ENCODE results near the gene WNT8A. TPM values are rescaled to one million over a fixed set of nuclear protein-coding genes. Genes with fewer than 3 reads are reported as not detected.
"Not testable (repeated sequence)": the region's sequence is repeated elsewhere in the genome, so short reads cannot be mapped to it uniquely, and the experiment has no call there.

Gene WNT8A
- total RNA-seq, 4 donors from 2014 or later: not detected

DNA sequence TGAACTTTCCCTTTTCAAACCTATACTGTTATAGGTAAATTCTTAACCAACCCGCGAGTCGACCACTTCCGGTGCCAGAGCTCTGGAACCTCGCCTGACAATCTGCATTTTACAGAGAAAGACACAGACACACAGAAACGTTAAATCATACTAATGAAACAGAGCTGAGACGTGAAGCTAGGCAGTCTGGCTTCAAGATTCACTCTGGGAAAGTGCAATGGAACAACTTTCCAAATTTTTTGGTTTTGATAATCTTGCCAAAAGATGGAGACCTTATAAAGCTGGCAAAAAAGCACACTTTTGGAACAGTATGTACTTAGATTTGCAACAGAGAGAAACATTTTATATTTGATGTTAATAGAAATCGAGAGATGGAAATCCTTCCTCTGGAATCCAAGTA, 15.9 kb upstream of the WNT8A start:
- DNase-seq (ENCODE audit: low spot score) (no peak), ATAC-seq (ENCODE audit: low FRiP score) (no peak)
- TF ChIP-seq, protein P1, sequence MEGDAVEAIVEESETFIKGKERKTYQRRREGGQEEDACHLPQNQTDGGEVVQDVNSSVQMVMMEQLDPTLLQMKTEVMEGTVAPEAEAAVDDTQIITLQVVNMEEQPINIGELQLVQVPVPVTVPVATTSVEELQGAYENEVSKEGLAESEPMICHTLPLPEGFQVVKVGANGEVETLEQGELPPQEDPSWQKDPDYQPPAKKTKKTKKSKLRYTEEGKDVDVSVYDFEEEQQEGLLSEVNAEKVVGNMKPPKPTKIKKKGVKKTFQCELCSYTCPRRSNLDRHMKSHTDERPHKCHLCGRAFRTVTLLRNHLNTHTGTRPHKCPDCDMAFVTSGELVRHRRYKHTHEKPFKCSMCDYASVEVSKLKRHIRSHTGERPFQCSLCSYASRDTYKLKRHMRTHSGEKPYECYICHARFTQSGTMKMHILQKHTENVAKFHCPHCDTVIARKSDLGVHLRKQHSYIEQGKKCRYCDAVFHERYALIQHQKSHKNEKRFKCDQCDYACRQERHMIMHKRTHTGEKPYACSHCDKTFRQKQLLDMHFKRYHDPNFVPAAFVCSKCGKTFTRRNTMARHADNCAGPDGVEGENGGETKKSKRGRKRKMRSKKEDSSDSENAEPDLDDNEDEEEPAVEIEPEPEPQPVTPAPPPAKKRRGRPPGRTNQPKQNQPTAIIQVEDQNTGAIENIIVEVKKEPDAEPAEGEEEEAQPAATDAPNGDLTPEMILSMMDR (IDR thresholded peaks at IDR 0.05): no peak

DNA sequence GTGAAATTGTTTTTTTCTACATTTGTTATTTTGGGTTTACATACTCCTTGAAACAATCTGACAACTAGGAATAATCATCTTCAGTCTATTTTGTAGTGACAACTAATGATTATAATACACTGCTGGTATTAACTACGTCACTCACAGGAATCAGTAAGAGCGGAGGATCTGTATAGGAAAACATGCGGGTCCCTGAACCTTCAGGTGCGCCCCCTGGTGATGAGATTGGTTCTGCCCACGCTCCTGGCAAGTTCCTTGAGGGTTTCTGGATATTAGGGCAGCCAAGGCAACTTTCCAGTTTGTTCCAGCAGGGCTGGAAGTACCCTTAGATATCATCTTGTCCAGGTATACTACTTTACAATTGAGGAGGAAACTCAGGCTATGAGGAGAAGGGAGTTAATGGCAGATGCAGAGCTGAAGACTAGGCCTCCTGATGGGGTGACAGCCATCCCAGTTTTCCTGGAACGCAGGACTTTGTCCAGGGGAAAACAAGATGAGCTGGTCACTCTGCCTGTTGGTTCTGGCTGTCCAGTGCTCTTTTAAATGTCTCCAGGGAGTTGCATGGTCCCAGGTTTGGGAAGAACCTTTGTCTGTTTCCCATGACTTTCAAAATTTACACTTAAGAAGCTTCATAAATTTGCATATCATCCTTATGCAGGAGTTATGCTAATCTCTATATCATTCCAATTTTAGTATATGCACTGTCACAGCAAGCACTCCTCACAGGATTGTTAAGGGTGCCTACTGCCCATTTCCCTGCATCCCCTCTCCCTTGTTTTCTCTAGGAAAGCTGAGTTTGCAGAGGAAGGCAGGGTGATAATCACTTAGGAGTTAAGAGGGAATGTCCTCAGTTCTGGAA, 14.9 kb upstream of the WNT8A start:
- TF ChIP-seq, protein P1 (IDR thresholded peaks at IDR 0.05): peak in 1 of 3 donors; percentile 36
- ATAC-seq (ENCODE audit: low FRiP score) (peak; percentile 89), DNase-seq (ENCODE audit: low spot score) (peak; percentile 57)

DNA sequence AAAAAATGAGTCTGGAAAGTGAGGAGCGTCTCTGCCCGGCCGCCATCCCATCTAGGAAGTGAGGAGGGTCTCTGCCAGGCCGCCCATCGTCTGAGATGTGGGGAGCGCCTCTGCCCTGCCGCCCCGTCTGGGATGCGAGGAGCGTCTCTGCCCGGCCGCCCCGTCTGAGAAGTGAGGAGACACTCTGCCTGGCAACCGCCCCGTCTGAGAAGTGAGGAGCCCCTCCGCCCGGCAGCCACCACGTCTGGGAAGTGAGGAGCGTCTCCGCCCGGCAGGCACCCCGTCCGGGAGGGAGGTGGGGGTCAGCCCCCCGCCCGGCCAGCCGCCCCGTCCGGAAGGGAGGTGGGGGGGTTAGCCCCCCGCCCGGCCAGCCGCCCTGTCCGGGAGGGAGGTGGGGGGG, 13.8 kb upstream of the WNT8A start:
- not testable (repeated sequence) for DNase-seq (ENCODE audit: low spot score)

DNA sequence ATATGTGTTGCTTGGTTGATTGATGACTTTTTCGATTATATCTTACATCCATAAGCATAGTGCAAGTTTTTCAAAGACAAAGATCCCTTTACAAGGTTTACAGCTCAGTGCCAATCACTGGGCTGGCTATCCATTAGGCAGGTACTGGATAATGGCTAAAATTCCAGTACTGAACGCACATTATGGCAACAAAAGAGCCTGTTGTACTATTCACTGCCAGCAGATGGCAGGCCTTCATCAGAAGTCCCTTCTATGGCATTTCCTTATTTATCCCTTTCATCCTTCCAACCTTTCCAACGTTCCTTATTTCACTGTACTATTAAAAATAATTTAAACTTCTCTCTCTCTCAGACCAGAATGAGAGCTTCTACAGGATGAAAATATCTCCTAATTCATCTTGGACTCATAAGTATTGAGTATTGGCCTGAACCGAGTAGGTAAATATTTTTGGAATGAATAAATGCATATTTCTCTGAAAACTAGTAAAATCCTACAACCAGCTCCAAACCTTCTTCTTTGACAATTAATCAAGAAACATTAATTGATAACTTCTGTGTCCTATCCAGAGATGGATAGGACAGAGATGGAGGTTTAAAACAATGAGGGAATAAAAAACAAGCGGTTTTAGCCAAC, 6.7 kb upstream of the WNT8A start:
- DNase-seq (ENCODE audit: low spot score) (peak; percentile 66), ATAC-seq (ENCODE audit: low FRiP score) (peak; percentile 80)
- TF ChIP-seq, protein P1 (IDR thresholded peaks at IDR 0.05): peak in 2 of 3 donors; percentile 42 to 46

More for the DNA sequence above, 13.8 kb upstream of the WNT8A start:
- ATAC-seq (ENCODE audit: low FRiP score): not testable (repeated sequence)

DNA sequence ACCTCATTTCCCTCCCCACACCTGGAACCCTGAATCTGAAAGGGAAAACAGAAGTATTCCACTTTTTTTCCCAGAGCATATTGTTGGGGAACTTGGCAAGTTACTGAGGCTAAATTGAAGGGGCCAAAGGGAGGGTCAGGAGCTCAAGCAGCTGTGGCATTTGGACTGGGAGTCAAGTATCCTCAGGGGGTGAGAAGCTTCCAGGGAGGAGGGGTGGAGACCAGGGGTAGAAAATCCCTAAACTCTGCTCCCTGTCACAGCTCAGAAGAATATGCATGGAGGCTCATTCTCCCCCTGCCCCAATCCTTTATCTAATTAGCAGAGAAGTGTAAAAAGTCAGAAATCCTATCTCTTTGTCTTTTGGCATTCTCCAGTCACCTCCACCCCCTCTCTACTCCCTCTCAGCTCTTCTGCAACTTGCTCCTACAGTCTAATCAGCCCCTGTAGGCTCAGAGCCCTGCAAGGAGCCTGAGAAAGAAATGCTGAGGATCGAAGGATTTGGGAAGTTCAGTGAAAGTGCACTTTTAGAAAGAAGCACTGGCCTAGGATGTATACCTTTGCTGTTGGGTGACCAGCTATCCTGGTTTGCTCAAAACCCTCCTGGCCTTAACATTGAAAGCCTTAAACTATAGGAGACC, 5.7 kb upstream of the WNT8A start:
- no peak for ATAC-seq (ENCODE audit: low FRiP score)
- no peak for DNase-seq (ENCODE audit: low spot score)
- TF ChIP-seq, protein P1 (IDR thresholded peaks at IDR 0.05): no peak

DNA sequence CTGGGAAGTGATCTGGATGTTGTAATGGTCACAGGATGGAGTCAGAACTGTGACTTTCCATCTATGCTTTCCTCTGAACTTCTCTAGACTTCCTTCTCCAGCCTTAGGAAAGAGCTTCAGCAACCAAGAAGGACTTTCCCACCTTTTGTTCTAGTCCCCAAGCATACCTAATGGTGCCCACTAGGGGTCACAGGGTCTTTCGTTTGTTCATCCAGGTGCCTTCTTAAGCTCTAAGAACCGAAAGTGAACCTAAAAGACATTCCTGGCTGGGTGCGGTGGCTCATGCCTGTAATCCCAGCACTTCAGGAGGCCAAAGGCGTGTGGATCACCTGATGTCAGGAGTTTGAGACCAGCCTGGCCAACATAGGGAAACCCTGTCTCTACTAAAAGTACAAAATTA, 1.8 kb upstream of the WNT8A start:
- no peak for DNase-seq (ENCODE audit: low spot score)
- ATAC-seq (ENCODE audit: low FRiP score): no peak
- TF ChIP-seq, protein P1 (IDR thresholded peaks at IDR 0.05): no peak

DNA sequence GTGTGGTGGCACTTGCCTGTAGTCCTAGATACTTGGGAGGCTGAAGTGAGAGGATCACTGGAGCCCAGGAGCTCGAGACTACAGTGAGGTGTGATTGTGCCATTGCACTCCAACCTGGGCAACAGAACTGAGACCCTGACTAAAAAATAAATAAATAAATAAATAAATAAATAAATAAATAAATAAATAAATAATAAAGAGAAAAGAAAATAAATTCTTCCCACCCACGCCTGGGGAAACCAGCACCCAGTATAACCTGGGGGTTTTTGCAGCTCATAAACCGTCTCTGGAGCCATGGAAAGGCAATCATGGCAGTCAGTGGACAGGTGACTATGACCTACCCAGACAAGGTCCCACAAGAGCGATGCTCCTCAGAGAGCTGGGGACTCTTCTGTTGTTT, 7.9 kb downstream of the WNT8A start:
- TF ChIP-seq, protein P1 (IDR thresholded peaks at IDR 0.05): no peak
- ATAC-seq (ENCODE audit: low FRiP score) (no peak), DNase-seq (ENCODE audit: low spot score) (no peak)

Measured in omental fat pad (tissue), 4 donors.